Embryonic facial prominence (tissue), 1 donor: ENCODE measurements around the gene CBLN3.

ENCODE experiments used
- DNase-seq: peaks from one replicate; pipeline ENCODE4 v3.0.0-alpha.2; 2016; ENCODE audit errors: extremely low spot score

The CBLN3 gene

DNA sequence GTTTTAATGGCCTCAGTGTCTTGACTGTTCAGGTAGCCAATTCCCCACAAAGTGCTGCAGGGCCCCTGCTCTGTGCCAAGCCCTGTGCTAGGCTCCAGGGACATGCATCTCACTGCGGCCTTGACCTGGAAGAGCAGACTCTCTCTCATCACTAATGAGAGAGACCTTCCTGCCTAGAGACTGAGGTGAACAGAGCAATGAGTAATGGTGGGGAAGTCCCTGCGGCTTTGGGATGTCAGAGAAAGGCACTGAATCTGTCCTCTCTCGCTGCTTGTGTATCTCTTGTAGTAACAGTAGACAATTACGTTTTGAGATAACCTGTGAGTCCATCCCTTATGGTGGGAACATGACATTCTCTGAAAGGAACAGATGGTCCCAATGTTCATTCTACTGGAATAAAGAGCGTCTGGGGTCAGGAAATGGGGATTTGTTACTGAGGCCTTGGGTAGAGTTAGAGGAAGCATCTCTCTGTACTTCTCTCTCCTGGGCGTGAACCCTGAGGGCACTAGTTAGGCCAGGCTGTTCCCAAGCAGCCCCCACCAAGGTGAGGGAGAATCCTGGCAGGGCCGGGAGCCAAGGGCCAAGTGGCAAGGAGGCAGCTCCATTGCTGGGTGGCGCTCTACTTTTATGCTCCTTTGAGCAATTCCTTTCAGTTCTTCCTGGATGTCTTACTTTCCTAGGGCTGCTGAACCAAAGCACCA is 48.0 kb downstream of the CBLN3 start:
- no peak for DNase-seq

DNA sequence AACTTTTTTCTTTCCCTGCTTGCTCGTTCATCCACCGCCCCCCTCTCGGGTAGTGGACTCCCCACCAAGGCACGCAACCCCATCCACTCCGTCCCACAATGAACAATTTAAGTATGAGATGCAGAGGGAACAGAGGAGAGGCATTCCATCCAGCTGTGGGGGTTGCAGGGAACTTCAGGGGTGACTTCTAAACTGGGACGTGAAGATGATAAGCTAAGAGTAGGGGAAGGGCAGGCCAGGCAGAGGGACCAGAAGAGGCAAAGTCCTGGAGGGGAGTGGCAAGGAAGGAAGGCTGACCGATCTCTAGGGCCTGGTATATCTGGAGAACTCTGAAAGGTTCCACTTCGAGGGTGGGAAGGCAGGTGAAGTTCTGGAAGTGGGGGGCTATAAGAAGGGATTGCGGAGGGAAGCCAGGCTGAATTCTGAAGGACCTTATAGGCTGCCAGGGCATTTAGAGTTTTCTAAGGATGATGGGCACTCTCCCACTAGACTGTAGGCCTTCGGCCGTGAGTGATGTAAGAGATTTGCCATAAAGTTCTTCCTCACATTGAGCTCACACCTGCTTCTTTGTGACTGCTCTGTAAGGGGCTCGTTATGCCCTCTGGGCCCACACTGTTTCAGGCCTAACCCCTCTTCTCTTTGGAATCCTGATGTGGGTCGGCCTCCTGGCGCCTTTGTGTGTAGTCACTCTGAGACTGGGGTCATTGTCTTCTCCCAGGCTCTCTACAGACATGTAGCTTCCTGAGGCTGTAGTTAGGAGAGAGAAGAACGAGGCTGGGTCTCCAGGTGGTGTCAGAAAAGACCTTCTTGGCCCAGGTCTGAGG is 49.3 kb downstream of the CBLN3 start:
- no peak for DNase-seq

DNA sequence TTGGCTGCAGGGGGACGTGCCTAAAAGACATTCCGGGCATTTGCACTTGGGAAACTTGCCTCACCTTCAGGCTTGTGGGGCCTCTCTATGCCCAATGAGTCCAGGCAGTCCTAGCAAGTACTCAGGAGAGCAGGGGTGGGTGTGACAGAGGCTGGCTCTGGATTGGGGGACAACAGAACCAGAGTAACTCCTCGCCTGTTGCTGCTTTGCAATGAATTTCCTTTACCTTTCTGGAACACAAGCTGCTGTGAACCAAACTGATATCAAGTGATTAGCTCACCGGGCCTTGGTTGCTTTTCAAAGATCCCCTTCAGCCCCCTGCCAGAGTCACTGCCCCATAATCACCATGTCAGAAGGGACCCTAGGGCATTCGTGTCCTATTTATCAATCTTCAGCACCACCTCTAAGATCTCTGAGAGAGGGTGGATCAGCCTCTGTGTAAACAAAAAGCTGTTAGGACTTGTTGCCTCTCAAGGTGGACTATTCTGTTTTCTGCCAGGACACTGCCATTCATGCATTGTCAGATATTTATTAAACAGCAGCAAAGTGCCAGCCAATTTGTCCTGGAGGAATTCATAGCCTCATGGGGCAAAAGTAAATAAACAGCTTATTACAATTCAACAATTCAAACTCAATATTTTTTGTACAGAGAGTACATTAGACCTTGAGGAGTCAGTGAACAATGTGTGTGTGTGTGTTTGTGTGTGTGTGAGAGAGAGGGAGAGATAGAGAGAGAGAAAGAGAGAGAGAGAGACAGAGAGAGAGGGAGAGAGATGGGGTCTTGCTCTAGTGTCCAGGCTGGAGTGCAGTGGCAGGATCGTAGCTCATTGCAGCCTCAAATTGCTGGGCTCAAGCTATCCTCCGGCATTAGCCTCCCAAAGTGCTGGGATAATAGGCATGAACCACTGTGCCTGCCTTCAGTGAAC is 50.2 kb downstream of the CBLN3 start:
- DNase-seq: no peak

DNA sequence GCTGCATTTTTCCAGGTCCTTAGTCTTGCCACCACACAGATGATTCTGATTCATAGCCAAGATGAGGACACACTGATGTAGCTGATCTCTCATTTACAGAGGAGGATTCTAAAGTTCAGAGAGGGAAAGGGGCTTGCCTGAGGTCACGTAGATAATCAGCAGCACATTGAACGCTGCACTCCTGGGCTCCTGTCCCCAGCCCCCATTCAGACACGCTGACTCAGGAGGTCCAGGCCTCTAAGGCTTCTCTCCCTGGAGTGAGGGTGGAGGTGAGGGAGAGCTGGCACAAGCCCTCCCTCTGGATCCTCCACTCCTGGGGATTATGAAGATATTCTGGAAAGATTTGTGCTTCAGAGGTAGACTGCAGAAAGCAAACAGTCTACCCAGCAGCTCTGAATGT is 51.1 kb downstream of the CBLN3 start:
- no peak for DNase-seq

DNA sequence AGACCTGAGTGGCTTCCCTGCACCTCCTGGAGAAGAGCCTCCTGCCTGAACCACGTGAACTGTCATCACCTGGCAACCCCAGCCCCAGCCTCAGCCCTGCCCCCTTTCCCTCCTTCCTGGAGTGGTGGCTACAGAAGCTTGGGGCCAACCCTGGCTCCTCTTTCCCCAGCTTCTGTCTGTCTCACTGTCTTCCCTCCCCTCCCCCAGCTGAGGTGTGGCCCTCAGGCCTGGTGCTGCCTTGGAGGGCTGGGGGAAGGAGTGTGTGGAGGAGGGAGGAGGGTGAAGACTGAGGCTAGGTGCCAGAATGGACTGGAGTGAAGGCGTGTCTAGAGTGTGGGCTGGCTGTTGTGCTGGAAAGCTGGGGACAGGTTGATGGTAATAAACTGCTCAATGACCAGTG is 51.8 kb downstream of the CBLN3 start:
- no peak for DNase-seq

DNA sequence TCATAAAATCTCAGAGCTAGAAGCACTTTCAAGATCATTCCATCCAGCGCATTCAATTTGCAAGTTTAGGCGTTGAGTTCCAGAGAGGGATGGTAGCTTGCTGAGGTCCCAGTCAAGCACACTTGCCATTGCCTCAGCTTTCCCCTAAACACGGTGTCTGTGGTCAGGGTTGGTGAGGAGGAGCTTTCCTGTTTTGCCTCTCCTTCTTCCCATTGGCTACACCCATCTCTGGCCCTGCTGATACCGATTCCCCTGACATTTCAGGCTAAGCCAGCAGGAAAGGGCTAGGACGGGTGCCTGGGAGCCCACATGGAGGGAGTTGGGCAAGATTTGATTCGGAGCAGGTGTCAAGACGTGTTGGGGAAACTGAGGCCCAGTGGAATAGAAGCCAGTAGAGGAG is 52.3 kb downstream of the CBLN3 start:
- DNase-seq: no peak
